Superior temporal gyrus (tissue), 1 donor: ENCODE results near the gene DMKN.

ENCODE experiments used
- DNase-seq: peaks from one replicate; pipeline ENCODE4 v3.0.0-alpha.2; 2016; ENCODE audit errors: extremely low spot score

The DMKN gene

DNA sequence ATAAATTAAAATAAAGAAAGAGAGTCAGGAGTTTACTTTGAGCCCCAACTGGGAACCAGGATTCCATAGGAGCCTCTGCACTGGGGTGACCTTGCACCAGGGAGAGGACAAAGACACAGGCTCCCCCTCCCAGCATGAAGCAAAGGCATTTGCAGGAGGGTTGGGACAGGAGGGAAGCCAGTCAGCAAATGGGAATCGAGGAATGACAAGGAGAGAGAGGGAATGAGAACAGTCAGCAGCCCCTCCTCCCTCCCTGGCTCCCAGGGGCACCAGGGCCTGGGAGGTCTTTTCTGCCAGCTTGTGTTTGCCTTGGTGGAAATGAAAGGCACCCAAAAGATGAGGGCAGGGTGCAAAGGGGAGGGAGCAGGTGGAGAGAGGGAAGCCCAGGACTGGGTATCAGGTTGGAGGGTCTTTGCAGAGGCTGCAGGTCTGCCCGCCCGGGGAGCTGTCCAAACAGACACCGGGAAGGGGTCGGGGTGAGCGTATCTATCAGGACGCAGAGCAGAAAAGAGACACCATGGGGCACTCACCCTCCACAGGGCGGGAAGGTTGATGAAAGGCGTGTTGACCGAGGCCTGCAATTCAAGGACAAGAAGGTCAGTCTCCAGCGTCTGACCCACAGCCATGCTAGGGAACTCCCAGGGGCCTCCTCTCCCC lies 10.9 kb upstream of the DMKN start:
- no peak for DNase-seq

GRCh38 chr19:35522745-35523327 lies 9.4 kb upstream of the DMKN start:
- DNase-seq = no peak

DNA sequence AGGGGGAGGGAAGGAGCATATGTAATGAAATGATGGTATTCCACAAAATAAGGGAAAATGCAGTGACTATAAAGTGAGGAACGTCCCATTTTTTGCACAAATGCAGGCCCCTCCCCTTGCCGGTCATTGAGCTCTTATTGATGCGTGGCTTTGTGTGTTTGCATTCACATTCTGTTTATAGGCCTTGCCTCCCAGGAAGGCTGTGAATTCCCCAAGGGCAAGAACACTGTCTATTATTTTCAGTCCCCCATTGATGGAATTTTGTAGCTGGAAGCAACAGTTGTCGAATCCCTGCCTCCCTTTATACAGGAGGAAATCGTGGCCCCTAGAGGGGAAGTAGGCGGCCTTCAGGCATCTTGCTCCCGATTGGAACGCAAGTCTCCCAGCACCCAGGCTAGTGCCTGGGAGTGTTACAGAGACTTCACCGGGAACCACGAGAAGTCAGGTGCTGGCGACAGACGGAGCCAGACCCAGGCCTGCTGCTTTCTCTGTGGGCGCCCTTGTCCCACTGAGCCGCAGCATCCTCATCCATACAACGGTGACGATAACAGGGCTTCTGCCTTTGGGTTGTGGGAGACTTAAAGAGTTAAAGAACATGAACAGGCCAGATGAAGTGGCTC lies 7.8 kb upstream of the DMKN start:
- no peak for DNase-seq

DNA sequence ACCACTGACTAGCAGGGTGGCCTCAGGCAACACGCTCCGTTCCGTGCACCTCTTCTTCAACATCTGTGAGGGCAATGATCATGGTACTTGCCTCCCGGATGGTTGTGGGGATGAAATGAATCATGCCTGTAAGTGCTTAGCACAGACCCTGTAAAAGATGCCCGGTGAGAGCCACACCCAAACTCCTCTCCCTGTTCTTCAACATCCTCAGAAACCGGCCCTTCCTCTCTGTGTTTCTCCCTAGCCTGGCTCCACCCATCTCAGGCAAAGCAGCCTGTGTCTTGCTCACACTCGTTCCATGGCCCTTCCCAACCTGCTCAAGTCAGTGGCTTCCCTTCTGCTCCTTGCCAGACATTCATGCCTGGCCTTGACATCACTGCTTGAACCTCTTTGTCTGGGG lies 5.8 kb upstream of the DMKN start:
- no peak for DNase-seq

DNA sequence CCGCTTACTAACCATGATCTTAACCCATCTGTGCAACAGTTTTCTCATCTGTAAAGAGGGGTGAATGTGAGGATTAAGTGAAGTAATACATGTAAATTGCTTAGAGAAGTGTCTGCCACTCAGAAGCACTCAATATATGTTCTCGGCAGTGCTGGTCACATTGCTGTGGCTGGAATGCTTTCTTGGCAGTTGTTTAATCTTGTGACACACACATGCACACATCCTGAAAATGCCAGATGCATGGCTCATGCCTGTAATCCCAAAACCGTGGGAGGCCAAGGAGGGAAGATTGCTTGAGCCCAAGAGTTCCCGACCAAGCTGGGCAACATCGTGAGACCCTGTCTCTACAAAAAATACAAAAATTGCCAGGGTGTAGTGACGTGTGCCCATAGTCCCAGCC lies 4.9 kb upstream of the DMKN start:
- no peak for DNase-seq

GRCh38 chr19:35517342-35517741 lies 3.9 kb upstream of the DMKN start:
- DNase-seq = no peak

- DNase-seq = no peak
These were observed 2.9 kb upstream of the DMKN start for GRCh38 chr19:35516310-35516709.

- no peak for DNase-seq
These were observed 897 bp upstream of the DMKN start for GRCh38 chr19:35514282-35514809.

DNA sequence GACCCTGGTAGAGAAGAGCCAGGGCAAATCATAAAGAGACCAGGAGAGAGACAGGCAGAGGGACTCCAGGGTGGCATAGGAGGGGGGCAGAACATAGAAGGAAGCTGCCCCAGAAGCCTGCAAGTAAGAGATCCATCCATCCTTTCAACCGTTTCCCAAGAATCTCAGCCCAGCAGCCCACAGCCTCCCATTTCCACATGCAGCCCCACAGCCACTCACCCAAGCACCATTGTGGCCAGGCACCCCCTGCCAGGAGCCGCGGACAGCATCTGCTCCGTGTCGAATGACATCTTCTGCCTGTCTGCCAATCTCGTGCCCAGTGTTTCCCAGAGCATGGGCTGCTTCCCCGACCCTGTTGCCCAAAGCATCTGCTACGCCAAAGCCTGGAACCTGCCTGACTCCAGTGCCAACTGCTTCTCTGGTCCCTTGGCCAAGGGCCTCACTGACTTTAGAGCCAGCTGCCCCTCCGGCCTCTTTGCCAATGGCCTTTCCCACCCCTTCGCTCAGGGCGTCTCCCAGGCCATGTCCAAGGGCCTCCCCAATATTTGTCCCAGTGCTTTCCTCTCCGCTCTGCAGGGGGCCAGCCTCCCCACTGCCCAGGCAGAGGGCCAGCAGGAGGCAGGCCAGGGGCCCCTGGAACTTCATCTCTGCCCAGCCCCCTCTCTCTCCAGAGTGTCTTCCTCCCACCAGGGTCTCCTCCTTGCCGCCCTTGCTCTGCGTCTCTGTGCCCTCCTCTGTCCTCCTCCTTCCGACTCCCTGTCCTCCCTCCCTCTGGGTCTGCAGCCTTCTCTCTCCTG lies 420 bp downstream of the DMKN start:
- DNase-seq = no peak

GRCh38 chr19:35511337-35511736 lies 2.1 kb downstream of the DMKN start:
- DNase-seq = no peak

DNA sequence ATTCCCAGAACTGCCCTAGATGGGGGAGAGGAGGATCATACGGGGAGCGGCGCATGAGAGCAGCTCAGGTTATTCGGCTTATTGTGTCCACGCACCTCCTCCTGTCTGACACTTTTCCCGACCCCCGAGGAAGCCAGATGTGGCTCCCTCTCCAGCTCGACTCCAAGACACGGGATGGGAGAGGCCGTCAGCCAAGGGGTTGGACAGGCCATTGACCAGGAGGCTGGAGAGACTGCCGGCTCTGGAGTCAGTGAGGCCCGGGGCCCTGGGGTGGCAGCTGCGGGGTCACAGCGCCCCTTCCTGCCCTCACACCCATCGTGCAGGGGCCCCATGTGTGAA lies 2.9 kb downstream of the DMKN start:
- no peak for DNase-seq

DNA sequence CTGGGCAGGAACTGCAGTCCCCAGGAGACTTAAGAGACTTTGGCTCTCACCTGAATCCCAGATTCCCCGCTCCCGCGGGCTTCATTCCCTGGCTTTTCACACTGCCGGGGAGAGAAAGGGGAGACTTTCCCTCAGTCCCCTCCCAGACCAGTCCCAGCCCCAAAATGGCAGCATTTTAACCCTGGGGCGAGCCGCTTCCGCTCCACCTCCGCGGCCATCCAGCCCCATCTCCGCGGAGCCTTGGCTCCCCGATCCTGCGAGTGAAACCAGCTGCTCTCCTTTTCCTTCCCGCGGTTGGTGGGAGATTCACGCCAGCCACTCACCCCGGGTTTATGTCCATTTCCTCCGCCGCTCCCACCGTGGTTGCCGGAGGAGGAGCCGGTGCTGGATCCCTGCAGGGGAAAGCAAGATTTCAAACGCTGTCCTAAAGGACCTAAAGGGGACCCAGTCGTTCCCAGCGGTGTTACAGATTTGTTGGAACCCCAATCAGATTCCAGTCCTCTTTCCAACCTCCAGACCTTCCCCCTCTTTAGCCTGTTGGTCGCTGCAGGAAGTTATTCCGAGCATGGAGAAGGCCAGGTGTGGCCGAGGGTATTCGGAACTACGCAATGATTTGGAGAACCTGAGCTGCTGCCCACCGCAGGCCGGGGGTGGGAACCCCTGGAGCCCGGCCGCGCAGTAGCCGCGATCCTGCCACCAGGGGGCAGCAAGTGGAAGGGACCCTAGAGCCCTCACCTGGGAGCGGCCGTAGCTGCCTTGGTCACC lies 3.4 kb downstream of the DMKN start:
- peak; percentile 73 for DNase-seq

DNA sequence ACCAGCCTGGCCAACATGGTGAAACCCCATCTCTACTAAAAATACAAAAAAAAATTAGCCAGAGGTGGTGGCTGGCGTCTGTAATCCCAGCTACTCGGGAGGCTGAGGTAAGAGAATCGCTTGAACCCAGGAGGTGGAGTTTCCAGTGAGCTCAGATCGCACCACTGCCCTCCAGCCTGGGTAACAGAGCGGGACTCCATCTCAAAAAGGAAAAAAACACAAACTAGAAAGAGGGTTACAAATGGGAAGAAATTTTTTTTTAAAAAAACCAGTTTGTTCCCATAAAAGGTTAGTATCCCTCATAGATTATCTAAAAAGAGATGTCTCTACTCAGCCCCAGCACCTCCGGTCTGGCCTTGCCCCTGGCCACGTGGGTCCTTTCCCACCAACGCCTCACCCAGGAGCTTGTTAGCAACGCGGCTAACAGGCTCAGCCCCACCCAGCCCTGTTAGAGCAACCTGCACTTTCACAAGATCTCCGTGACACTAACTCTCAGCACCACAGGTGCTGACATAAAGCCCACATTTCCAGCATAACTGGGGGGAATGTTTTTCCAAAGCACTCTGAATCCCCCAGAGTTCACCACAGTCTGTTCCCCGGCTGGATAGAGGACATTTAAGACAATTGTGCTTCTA lies 4.3 kb downstream of the DMKN start:
- no peak for DNase-seq

DNA sequence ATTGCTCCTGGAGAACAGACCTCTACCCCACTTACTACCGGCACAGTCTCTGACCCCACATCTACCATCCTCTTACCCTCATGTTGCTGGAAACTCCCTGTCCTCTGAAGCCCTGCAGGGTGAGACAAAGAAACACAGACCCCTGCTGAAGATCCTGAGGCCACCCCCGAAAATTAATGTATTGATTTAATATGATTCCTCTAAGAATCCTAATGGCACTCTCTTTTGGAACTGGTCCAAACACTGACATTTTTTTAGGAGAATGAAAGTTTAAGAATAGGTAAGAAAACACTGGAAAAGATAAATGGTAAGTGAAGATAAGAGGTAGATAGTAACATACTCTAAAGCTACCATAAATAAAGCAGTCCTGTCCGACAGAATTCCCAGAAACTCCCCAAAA lies 5.3 kb downstream of the DMKN start:
- DNase-seq = no peak

GRCh38 chr19:35507561-35507960 lies 5.9 kb downstream of the DMKN start:
- DNase-seq = no peak

DNA sequence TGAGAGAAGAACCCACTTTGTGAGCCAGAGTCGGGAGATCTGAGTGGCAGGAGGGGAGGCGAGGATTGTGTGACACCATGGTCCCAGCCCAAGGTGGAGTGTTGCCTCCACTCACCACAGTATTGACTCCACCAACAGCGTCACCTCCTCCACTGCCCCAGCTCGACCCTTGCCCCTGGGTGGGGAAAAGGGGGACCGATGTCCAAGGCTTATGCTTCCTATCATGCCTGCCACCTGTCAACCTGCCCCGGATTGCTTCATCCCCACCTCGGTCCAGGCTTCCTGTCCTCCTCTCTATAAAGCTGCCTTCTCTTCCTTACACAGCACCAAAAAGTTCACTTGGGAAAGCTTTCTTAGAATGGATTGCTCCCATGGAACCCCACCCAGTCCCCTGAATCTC lies 7.4 kb downstream of the DMKN start:
- no peak for DNase-seq

GRCh38 chr19:35502751-35503150 lies 10.7 kb downstream of the DMKN start:
- no peak for DNase-seq

- DNase-seq = no peak
These were observed 11.8 kb downstream of the DMKN start for GRCh38 chr19:35501684-35502083.

DNA sequence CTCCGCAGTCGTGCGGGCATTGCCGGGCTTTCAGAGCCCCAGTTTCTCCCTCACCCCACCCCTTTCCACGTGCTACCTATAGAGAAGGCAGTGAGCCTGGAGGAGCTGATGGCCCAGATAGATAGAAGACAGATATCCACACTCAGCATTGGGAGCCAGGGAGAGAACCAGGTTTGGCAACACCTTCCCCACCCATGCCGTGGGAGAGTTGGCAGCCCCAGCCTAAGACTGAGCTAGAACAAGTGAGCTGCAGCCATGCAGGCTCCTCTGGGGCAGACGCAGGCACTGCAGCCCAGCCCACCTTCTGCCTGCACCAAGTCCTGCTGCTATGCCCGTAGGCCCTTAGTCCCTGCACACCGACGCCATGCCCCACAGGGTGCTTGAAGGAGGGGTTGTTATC lies 12.8 kb downstream of the DMKN start:
- no peak for DNase-seq

DNA sequence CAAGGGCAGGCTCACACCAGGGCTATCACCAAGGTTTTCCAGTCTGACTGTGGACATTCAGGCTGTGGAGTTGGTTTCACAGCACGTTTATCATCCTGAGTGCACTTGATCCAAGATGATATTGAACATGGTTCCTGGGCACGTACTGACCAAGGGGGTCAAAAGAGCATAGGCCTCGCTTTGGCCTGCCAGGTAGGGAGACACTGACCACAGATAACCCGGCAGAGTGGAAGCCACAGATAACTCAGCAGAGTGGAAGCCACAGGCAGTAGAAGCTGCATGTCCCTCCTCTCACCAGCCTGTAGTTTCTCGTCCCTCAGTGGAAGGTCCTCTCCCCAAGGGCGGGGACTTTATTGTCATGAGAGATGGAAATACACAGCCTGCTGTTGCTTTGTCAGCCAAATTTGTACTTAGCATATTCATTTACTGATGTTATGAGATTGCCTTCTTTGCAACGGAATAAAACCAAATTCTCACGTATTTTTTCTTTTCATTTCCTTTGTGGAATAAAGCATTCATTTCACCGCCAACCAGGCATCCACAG lies 14.4 kb downstream of the DMKN start:
- no peak for DNase-seq

GRCh38 chr19:35498220-35498619 lies 15.2 kb downstream of the DMKN start:
- DNase-seq = no peak
